Endothelial cell (in vitro differentiated cells): ENCODE measurements around the gene ASCL5. TPM values are rescaled to one million over a fixed set of nuclear protein-coding genes. Genes with fewer than 3 reads are reported as not detected.

Experiments
- DNase-seq: peaks from one replicate; pipeline ENCODE4 v3.0.0; 2021; ENCODE audit warnings: low spot score
- H3K27ac Mint-ChIP-seq: one replicate; pipeline ENCODE4 v1.8.0; 2021; ENCODE audit warnings: mixed read lengths, inconsistent platforms; ENCODE audit not compliant: unreplicated experiment
- H3K27me3 Mint-ChIP-seq: one replicate; pipeline ENCODE4 v1.8.0; 2021; ENCODE audit warnings: mild to moderate bottlenecking, moderate library complexity, mixed read lengths, inconsistent platforms; ENCODE audit not compliant: unreplicated experiment
- H3K36me3 Mint-ChIP-seq: one replicate; pipeline ENCODE4 v1.8.0; 2021; ENCODE audit warnings: mild to moderate bottlenecking, low read depth, mixed read lengths, inconsistent platforms; ENCODE audit not compliant: unreplicated experiment
- H3K4me1 Mint-ChIP-seq: one replicate; pipeline ENCODE4 v1.8.0; 2021; ENCODE audit warnings: mild to moderate bottlenecking, mixed read lengths, inconsistent platforms; ENCODE audit not compliant: unreplicated experiment
- H3K4me3 Mint-ChIP-seq: one replicate; pipeline ENCODE4 v1.8.0; 2021; ENCODE audit warnings: mild to moderate bottlenecking, mixed read lengths, inconsistent platforms; ENCODE audit not compliant: unreplicated experiment
- H3K9me3 Mint-ChIP-seq: one replicate; pipeline ENCODE4 v1.8.0; 2021; ENCODE audit warnings: mixed read lengths, inconsistent platforms; ENCODE audit not compliant: unreplicated experiment
- CTCF ChIP-seq: fragments of 200-600 bp; sonication (generic); IDR thresholded peaks from one replicate; pipeline ENCODE4 v1.5.0; 2021; ENCODE audit warnings: antibody characterized with exemption; ENCODE audit not compliant: unreplicated experiment
- total RNA-seq: library from RNA; stranded (reverse); fragmentation: NEBNext Ultra II Directional; extraction: Animal tissue kit (Norgen Biotek cat#: 25700); gene quantifications from one replicate; pipeline ENCODE4 v1.2.1, GENCODE V29; 2021; ENCODE audit not compliant: unreplicated experiment

Gene ASCL5
- total RNA-seq, 1 donor from 2014 or later = not detected

GRCh38 chr1:201085902-201086735 is 40.9 kb downstream of the ASCL5 start:
- Mint-ChIP-seq H3K4me3 (no peak overlapping the region), H3K9me3 (no peaks in the 10 kb centered on the region), H3K27ac (no peak overlapping the region), H3K27me3 (peaks cover 3% of the 10 kb centered on the region), H3K36me3 (no peaks in the 10 kb centered on the region), H3K4me1 (peaks cover 34% of the 10 kb centered on the region)
- TF ChIP-seq CTCF = peak; percentile 39
- DNase-seq = peak; percentile 55

- Mint-ChIP-seq H3K27ac (peak overlapping the region; percentile 12), H3K4me1 (peaks cover 45% of the 10 kb centered on the region), H3K4me3 (no peak overlapping the region), H3K36me3 (no peaks in the 10 kb centered on the region), H3K9me3 (no peaks in the 10 kb centered on the region), H3K27me3 (peaks cover 2% of the 10 kb centered on the region)
- TF ChIP-seq CTCF = no peak
- DNase-seq = peak; percentile 37
These were observed 42.7 kb downstream of the ASCL5 start for GRCh38 chr1:201084295-201084694.

GRCh38 chr1:201083741-201084140 is 43.2 kb downstream of the ASCL5 start:
- TF ChIP-seq CTCF = no peak
- H3K9me3 Mint-ChIP-seq = no peaks in the 10 kb centered on the region
- H3K4me3 Mint-ChIP-seq = no peak overlapping the region
- no peak for DNase-seq
- H3K27ac Mint-ChIP-seq = no peak overlapping the region
- H3K36me3 Mint-ChIP-seq = no peaks in the 10 kb centered on the region
- peaks cover 4% of the 10 kb centered on the region for H3K27me3 Mint-ChIP-seq
- peaks cover 48% of the 10 kb centered on the region for H3K4me1 Mint-ChIP-seq

GRCh38 chr1:201080135-201080534 is 46.8 kb downstream of the ASCL5 start:
- peaks cover 6% of the 10 kb centered on the region for H3K27me3 Mint-ChIP-seq
- TF ChIP-seq CTCF = no peak
- H3K4me3 Mint-ChIP-seq = no peak overlapping the region
- H3K9me3 Mint-ChIP-seq = no peaks in the 10 kb centered on the region
- H3K36me3 Mint-ChIP-seq = no peaks in the 10 kb centered on the region
- H3K4me1 Mint-ChIP-seq = peaks cover 42% of the 10 kb centered on the region
- no peak overlapping the region for H3K27ac Mint-ChIP-seq
- DNase-seq = no peak

GRCh38 chr1:201077736-201078135 is 49.2 kb downstream of the ASCL5 start:
- no peaks in the 10 kb centered on the region for H3K9me3 Mint-ChIP-seq
- peaks cover 34% of the 10 kb centered on the region for H3K4me1 Mint-ChIP-seq
- TF ChIP-seq CTCF = no peak
- no peak overlapping the region for H3K27ac Mint-ChIP-seq
- no peak for DNase-seq
- no peak overlapping the region for H3K4me3 Mint-ChIP-seq
- peaks cover 6% of the 10 kb centered on the region for H3K27me3 Mint-ChIP-seq
- no peaks in the 10 kb centered on the region for H3K36me3 Mint-ChIP-seq
